HG02763 (cell line): ENCODE results near the gene KLF9.

ENCODE experiments used
- ATAC-seq: cut with Tn5 transposase; IDR thresholded peaks from one replicate; pipeline ENCODE4 v1.9.1; 2021; ENCODE audit warnings: mild to moderate bottlenecking, moderate library complexity; ENCODE audit not compliant: unreplicated experiment

Gene KLF9

GRCh38 chr9:70422371-70423043 is 8.1 kb upstream of the KLF9 start:
- no peak for ATAC-seq

DNA sequence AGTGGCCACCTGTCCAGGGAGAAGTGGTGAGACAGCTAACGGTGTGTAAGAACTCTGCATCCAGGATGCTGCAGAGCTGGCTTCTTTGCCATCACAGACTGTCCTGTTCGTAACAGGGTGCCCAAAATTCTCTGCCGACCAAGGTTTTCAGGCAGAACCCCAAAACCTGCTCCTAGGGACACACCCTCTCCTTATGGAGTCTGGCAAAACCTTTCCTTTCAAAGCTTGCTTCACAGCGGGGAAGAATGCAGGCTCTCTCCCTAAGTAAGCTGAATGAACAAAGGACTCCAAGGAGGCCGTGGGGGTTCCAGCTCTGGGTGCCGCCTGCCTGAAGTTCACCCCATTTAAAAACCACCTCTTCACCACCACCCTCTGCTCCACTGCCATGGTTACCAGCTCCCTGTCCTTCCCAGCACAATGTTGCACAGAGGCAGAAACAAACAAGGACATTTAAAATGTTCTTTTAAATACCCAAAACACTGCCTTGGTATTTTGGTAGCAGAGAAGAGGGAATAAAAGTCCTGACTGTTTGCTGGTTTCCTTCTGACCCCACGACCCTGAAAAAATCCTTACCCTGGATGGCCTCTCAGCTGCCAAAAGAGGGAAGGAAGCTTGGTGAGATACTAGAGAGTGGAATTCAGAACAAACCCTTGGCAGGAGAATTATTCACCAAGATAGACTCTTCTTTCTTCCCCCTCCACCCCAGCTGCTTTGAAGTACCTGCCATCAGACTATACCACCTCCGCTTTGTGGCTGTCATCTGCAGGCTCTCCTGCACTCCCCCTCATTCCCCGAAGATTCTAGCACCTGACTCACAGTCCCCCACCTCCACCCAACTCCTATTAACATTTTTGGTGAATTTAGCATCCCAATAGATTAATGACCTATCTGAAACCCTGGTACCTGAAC is 7.1 kb upstream of the KLF9 start:
- no peak for ATAC-seq

- ATAC-seq = peak; percentile 15
Observed at GRCh38 chr9:70420441-70421271, 6.2 kb upstream of the KLF9 start.

DNA sequence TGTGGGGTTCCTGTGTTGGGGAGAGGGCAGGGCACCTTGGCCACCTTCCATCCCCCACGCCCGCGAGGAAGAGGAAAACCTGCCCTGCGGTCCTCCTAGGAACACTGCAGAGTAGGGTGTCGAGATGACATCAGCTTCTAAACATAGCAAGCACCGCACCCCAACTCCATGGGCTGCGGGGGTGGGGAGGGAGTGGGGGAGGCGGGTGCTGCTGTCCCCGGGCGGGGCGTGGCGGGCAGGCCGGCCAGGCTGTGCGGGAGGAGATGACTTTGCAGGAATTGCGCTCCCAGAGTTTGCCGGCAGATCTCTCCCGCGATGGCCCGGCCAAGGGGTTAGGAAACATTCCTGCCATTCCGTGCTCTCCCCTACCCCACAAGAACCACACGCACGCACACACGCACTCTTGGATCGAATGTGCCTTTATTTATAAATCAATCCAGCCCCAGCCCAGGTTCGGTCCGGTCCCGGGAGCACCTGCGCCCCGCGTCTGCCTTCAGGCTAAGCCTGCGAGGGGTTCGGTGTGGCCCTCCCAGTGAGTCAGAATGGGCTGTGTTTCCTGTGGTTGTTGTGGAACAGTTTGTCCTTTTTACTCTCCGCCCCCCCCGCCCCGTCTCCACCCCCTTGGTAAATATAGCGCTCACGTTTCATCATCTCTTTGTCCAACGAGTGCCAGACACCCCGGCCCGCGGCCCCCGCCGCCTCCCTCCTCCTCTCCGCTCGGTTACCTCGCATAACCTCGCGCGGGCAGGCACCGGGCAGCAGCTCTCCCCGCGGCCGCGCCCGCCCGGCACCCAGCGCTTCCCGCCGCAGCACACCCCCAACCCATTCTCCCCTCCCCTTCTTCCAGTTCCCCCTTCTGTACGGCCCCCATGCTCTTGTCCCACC is 5.3 kb upstream of the KLF9 start:
- peak; percentile 34 for ATAC-seq

DNA sequence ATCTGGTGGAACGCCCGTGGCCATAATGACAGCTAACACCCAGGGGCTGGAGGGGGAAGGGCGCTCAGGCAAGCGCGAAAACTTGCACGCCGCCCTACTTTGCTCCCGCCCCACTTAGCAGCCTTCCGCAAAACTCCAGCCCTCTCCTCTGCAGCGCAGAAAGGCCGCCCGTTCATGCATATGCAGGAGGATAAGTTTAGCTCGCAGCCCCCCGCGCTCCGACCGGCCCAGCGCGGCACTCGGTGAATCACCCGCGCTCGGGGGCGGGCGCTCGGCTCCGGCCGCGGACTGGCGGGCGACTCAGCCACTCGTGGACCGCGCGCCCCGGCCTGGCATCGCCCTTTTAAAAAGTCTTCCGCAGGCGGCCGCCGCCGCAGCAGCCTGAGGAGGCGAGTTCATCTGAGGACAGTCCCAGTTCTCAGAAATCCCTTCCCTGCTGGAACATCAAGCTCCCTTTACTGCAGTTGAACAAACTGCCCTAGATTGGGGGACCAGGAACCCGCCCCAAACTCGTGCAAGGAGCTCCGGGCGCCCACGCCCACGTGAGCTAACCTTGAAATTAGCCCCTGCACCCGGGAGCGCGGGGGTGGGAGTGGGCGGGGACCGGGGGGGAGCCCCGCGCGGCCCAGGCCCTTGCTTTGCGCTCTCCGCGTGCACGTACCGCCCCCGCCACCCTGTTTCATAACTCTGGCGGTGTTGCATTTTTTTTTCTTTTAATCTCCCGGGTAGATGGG is 4.5 kb upstream of the KLF9 start:
- peak; percentile 55 for ATAC-seq

DNA sequence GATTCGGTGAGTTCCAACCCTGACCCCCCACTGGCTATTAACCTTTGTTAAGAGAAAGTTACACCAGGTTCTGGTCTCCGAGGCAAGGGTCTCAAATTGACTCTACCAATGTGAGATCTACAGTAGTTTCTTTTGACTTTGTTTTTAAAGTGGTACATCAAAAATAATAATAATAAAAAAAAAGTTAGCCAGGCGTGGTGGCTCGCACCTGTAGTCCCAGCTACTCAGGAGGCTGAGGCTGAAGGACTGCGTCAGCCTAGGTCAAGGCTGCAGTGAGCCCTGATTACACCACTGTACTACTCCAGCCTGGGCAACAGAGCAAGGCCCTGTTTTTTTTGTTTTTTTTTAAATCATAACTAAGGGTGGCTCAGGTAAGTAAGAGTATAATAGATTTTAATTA is 1.0 kb upstream of the KLF9 start:
- ATAC-seq = no peak

GRCh38 chr9:70415041-70415440 is 584 bp upstream of the KLF9 start:
- no peak for ATAC-seq

DNA sequence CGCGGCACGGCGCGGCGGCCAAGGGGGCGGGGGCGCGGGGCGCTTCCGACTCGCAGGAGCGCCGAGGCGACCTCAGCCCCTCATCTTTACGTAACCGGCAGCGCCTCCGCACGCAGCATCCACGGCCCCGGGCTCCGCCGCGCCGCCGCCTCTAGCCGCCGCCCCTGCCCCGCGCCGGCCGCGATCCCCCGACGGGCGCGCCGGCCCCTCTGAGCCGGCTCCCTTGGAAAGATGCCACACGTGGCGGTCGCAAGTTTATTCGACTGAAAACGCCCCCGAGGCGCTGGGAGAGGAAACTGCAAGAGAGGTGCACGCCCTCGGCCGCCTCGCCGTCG is 1.0 kb downstream of the KLF9 start:
- ATAC-seq = peak; percentile 15

DNA sequence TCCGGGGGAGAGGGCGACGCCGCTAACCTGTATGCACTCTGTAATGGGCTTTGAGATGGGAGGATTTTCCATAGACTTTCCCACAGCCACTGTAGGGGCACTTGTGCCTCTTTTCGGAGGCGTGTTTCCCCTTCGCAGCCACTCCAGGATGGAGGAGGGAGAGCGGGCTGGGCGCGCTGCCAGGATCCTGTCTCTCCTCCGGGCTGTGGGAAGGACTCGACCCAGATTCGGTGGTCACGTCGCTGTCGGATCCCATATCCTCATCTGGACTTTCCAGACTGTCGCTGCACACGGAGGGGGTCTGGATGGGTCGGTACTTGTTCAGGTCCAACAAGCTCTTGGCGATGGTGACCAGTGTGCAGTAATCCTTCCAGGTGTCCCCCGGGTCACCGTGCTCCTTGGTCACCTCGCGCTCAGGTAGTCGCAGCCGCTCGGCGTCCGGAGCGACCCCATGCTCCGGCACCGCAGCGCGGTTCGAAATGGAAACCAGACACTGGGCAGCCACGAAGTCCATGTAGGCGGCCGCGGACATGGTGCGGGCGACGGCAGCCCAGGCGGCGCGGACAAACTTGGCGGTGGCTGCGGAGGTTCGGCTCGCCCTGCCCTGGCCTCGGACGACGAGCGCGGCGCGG is 1.5 kb downstream of the KLF9 start:
- no peak for ATAC-seq

DNA sequence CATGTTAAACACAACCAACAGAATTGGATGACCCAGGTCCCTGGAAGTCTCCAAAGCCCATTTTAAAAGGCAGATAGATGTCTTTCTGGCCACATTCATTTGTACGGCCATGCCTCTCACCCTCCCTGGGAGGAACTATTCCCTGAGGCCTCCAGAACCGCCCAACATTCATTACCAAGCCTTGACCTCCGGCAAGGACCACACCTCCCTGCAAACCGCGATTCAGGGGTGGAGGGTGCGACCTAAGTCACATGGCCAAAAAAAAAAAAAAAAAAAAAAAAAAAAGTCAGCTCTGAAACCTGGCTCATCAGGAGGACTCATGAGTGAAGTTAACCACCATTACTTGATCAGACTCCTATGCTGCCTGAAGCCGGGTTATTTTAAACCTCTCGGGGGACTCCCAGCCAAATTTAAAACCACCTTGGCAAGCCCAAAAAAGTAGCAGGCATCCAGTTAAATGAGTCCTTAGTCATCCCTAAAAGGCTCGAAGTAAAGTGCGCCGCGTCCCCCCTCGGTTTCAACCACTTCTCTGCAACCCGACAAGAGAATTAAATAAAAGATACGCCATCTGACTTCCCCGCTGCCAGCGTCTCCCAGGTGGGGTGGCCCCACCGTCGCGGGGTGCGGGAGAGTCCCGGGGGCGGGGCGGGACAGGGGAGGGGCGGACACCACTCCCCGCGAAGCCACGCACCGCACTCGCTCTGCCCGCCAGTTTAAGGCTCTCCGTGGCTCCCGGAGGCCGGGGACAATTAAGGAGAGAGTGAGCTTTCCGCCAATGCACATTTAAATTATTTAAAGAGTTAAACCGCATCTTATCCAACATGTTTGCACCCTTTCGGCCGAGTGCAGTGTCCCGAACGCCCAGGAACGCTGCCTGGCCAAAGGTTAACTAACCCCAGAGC is 2.3 kb downstream of the KLF9 start:
- ATAC-seq = no peak

- no peak for ATAC-seq
Observed at GRCh38 chr9:70411121-70411929, 3.1 kb downstream of the KLF9 start.

DNA sequence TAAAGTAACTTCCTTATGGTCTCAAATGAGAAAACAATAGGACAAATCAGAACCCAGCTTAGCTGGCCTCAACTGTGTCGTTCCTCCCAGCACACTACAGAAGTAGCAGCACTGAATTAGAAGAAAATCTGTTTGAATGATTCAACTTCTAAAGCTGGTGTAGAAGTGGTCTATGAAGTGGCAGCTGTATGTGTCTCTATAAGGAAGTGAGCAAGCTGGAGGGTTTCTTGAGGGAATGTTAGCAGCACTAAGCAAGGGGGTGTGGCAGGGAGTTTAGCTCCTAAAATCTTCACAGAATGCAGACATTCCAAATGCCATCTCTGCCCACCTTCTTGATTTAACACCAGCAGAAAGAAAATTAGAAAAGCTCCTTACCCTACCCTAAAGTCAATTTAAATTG is 4.1 kb downstream of the KLF9 start:
- ATAC-seq = no peak

GRCh38 chr9:70409800-70410199 is 4.7 kb downstream of the KLF9 start:
- no peak for ATAC-seq

- no peak for ATAC-seq
Observed at GRCh38 chr9:70409280-70409679, 5.2 kb downstream of the KLF9 start.

DNA sequence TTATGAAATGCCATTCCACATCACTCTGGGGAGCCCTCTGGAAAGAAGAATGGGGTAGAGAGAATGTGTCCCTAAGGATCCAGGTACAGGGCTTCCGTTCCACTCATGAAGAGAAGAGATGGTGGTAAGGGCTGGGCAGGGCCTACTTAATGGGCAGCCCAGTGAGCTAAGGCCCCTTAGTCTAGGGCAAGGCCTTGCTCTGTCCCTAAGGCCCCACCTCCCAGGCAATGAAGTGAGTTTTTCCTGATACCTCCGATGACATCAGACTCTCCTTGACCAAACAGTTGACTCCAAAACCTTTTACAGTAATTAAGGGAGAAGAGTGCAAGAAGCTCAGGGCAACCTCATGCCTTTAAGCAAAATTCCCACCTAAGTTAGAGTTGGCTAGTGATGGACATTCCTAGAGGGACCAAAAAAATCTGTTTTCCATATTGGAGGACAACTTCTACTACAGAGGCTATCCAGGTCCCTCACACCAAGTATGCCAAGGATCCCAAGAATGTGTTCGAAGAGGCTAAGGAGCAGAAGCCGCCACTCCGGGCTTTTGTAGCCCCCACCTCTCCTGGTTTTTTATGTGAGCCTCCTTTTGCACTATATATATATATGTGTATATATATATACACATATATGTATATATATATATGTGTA is 5.9 kb downstream of the KLF9 start:
- no peak for ATAC-seq

- no peak for ATAC-seq
Observed at GRCh38 chr9:70407081-70407503, 7.4 kb downstream of the KLF9 start.

DNA sequence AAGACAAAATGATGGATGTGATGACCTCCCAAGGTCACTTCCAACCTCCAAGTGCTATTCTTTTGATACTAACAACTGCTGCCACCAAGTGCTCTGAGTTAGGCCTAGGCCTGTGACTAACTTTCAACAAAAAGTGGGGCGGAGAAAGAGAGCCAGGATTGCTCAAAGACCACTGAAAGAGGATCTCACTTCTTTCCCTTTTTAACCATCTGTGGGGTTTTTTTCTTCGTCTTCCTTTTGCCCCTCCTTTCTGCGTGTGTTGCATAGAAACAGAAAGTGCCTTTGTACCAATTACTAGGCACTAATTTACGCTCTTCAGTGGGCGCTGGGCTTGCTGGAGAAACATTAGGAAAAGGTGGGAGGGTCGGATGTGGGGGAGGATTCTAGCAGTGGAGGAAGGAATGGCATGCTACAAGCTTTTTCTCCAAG is 8.0 kb downstream of the KLF9 start:
- ATAC-seq = peak; percentile 75
